SK-N-SH (cell line): ENCODE measurements around the gene CLMP.

Experiments used
- FOXM1 ChIP-seq: IDR thresholded peaks from 2 replicates; pipeline ENCODE4 v1.4.0; 2012; ENCODE audit warnings: low read depth, mild to moderate bottlenecking
- POLR2AphosphoS5 ChIP-seq: IDR thresholded peaks from 2 replicates; pipeline ENCODE4 v1.6.1; 2012; ENCODE audit warnings: low read depth, low read length
- TF ChIP-seq, protein P1 (sequence below): fragments of 200-600 bp; sonication (generic); IDR thresholded peaks from 2 replicates; pipeline ENCODE4 v1.6.1; 2017; ENCODE audit warnings: antibody characterized with exemption, mild to moderate bottlenecking, moderate library complexity
- TF ChIP-seq, protein P2 (sequence below): IDR thresholded peaks from 2 replicates; pipeline ENCODE4 v1.4.0; 2012; ENCODE audit warnings: low read depth, borderline replicate concordance

DNA sequence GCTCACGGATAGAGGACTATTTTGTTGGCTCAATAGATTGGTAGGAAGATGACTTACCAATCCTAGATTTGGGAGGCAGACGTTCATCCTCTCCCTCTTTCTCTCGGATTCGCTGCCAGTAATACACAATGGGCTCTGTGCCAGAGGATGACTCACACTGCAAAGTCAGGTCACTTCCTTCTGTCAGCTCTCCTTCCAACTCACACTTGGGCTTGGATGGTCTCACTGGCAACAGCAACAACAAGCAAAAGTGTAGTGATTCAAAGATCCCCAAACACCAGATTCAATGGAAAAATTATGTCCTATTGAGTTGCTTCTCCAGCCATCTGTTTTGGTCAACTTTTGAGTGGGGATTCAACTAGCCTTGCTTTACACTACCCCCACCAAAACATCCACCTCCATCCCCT lies 111.4 kb downstream of the CLMP start:
- TF ChIP-seq FOXM1, result no peak
- TF ChIP-seq, protein P1, sequence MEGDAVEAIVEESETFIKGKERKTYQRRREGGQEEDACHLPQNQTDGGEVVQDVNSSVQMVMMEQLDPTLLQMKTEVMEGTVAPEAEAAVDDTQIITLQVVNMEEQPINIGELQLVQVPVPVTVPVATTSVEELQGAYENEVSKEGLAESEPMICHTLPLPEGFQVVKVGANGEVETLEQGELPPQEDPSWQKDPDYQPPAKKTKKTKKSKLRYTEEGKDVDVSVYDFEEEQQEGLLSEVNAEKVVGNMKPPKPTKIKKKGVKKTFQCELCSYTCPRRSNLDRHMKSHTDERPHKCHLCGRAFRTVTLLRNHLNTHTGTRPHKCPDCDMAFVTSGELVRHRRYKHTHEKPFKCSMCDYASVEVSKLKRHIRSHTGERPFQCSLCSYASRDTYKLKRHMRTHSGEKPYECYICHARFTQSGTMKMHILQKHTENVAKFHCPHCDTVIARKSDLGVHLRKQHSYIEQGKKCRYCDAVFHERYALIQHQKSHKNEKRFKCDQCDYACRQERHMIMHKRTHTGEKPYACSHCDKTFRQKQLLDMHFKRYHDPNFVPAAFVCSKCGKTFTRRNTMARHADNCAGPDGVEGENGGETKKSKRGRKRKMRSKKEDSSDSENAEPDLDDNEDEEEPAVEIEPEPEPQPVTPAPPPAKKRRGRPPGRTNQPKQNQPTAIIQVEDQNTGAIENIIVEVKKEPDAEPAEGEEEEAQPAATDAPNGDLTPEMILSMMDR, result no peak
- TF ChIP-seq, protein P2, sequence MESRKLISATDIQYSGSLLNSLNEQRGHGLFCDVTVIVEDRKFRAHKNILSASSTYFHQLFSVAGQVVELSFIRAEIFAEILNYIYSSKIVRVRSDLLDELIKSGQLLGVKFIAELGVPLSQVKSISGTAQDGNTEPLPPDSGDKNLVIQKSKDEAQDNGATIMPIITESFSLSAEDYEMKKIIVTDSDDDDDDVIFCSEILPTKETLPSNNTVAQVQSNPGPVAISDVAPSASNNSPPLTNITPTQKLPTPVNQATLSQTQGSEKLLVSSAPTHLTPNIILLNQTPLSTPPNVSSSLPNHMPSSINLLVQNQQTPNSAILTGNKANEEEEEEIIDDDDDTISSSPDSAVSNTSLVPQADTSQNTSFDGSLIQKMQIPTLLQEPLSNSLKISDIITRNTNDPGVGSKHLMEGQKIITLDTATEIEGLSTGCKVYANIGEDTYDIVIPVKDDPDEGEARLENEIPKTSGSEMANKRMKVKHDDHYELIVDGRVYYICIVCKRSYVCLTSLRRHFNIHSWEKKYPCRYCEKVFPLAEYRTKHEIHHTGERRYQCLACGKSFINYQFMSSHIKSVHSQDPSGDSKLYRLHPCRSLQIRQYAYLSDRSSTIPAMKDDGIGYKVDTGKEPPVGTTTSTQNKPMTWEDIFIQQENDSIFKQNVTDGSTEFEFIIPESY, result no peak
- TF ChIP-seq POLR2AphosphoS5, result 0 out of 2 replicates have a peak, but pooled peaks have one; percentile 1
